ENCODE data around the gene B4GALT2. TPM values are rescaled to one million over a fixed set of nuclear protein-coding genes. Genes with fewer than 3 reads are reported as not detected.

The B4GALT2 gene
- total and polyA plus RNA-seq, 9 of the 15 experiments (the other 6 are each of a cell fraction or from before 2014, with no cell fraction given) = 1.3 to 86.8 (median 43.8) TPM

- TF ChIP-seq SRSF9 (IDR thresholded peaks at IDR 0.05; ENCODE audit: borderline replicate concordance, low read depth, low read length) = no peak
- peak; percentile 89 for TF ChIP-seq PCBP1 (IDR thresholded peaks at IDR 0.05; ENCODE audit: low read depth, low read length, poor library complexity, severe bottlenecking)
- peak; percentile 84 for TF ChIP-seq ZBTB33 (CRISPR knock-in tag; IDR thresholded peaks at IDR 0.05)
- TF ChIP-seq SAFB (IDR thresholded peaks at IDR 0.05; ENCODE audit: borderline replicate concordance, low read depth, low read length) = no peak
- TF ChIP-seq NR2C2 (CRISPR knock-in tag; IDR thresholded peaks at IDR 0.05) = peak; percentile 80
- TF ChIP-seq NR2C2 (tag; IDR thresholded peaks at IDR 0.05) = peak; percentile 93
- TF ChIP-seq ZNF282 (CRISPR knock-in tag; IDR thresholded peaks at IDR 0.05) = no peak
- TF ChIP-seq ELF2 (CRISPR knock-in tag; IDR thresholded peaks at IDR 0.05) = peak; percentile 34; the same call in 1 of the 2 replicates
- TF ChIP-seq TEAD4 (IDR thresholded peaks at IDR 0.05; ENCODE audit: low read length) = peak; percentile 56; the same call in 1 of the 2 replicates
- peak; percentile 94; the same call in 1 of the 2 replicates for TF ChIP-seq TEAD4 (CRISPR knock-in tag; IDR thresholded peaks at IDR 0.05; ENCODE audit: borderline replicate concordance)
- TF ChIP-seq NONO (IDR thresholded peaks at IDR 0.05; ENCODE audit: low read depth in 2 of 2, low read length in 1 of 2) = peak in 1 of 2 experiments; percentile 85; a peak in 3 of 4 replicates
- TF ChIP-seq DEAF1 (CRISPR knock-in tag; IDR thresholded peaks at IDR 0.05) = no peak
- peak; percentile 79; the same call in 1 of the 2 replicates for TF ChIP-seq KLF1 (tag; IDR thresholded peaks at IDR 0.05)
- peak; percentile 90 for TF ChIP-seq POLR2A (conservative IDR thresholded peaks at IDR 0.05)
- TF ChIP-seq SREBF1 (IDR thresholded peaks at IDR 0.05; ENCODE audit: borderline replicate concordance, low read depth, low read length) = peak; percentile 69
- TF ChIP-seq BRF1 (IDR thresholded peaks at IDR 0.05; ENCODE audit: borderline replicate concordance, extremely low read depth, insufficient read length) = no peak
- TF ChIP-seq SETDB1 (IDR thresholded peaks at IDR 0.05; ENCODE audit: low read length) = no peak
- TF ChIP-seq ZNF133 (CRISPR knock-in tag; IDR thresholded peaks at IDR 0.05) = no peak
- TF ChIP-seq, protein P1, sequence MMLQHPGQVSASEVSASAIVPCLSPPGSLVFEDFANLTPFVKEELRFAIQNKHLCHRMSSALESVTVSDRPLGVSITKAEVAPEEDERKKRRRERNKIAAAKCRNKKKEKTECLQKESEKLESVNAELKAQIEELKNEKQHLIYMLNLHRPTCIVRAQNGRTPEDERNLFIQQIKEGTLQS (IDR thresholded peaks at IDR 0.05) = no peak
- TF ChIP-seq, protein P1 (CRISPR knock-in tag; conservative IDR thresholded peaks at IDR 0.05) = peak; percentile 85
- peak; percentile 89 for TF ChIP-seq SAP30 (IDR thresholded peaks at IDR 0.05; ENCODE audit: borderline replicate concordance, insufficient read depth, low read depth, low read length, poor library complexity, severe bottlenecking)
- 0 out of 2 replicates have a peak, but pooled peaks have one; percentile 71 for TF ChIP-seq TGIF2 (CRISPR knock-in tag; IDR thresholded peaks at IDR 0.05)
- TF ChIP-seq PURB (CRISPR knock-in tag; IDR thresholded peaks at IDR 0.05; ENCODE audit: low read depth) = no peak
- no peak; a peak in 2 of 4 replicates for TF ChIP-seq KDM4B (IDR thresholded peaks at IDR 0.05; ENCODE audit: borderline replicate concordance in 2 of 2, low read depth in 1 of 2)
These were observed 32.6 kb upstream of the B4GALT2 start, which contains the start of gene IPO13 (continued) for GRCh38 chr1:43946236-43947060.

Data from K562 (cell line).